HepG2 (cell line): Measurements from ENCODE around the gene ZNF670. TPM values are rescaled to one million over a fixed set of nuclear protein-coding genes. Genes with fewer than 3 reads are reported as not detected.

Source experiments
- HMGXB4 ChIP-seq, 2 experiments: sonication (generic) in 1 of 2; formaldehyde crosslinking in 1 of 2; IDR thresholded peaks; 2 replicates each; pipeline versions ENCODE4 v1.4.0 to v1.6.1; 2018 to 2020; ENCODE audit warnings: missing genetic modification reagents in 2 of 2, borderline replicate concordance in 1 of 2, low read depth in 1 of 2, mild to moderate bottlenecking in 1 of 2, missing biosample characterization in 1 of 2
- MEIS1 ChIP-seq: sonication (generic); formaldehyde crosslinking; IDR thresholded peaks from 2 replicates; pipeline ENCODE4 v1.9.0; 2021; ENCODE audit warnings: mild to moderate bottlenecking, missing genetic modification reagents, moderate library complexity, borderline replicate concordance
- NFE2L1 ChIP-seq: sonication (generic); formaldehyde crosslinking; IDR thresholded peaks from 2 replicates; pipeline ENCODE4 v1.4.0; 2020; ENCODE audit warnings: missing genetic modification reagents, mild to moderate bottlenecking, borderline replicate concordance
- POGZ ChIP-seq: sonication (generic); formaldehyde crosslinking; IDR thresholded peaks from 2 replicates; pipeline ENCODE4 v1.4.0; 2020; ENCODE audit warnings: mild to moderate bottlenecking, missing genetic modification reagents
- POLR2G ChIP-seq: fragments of 200-400 bp; formaldehyde crosslinking; IDR thresholded peaks from 2 replicates; pipeline ENCODE4 v1.6.1; 2018; ENCODE audit warnings: mild to moderate bottlenecking, low read depth, low read length, moderate library complexity
- SALL1 ChIP-seq: sonication (generic); formaldehyde crosslinking; IDR thresholded peaks from 2 replicates; pipeline ENCODE4 v1.8.0; 2022; ENCODE audit warnings: mild to moderate bottlenecking, missing genetic modification reagents
- SMAD9 ChIP-seq: sonication (generic); formaldehyde crosslinking; IDR thresholded peaks from 2 replicates; pipeline ENCODE4 v1.5.1; 2020; ENCODE audit warnings: mild to moderate bottlenecking, missing genetic modification reagents
- SNAPC5 ChIP-seq: sonication (generic); formaldehyde crosslinking; IDR thresholded peaks from 2 replicates; pipeline ENCODE4 v1.8.1; 2023; ENCODE audit warnings: mild to moderate bottlenecking, missing genetic modification reagents, borderline replicate concordance
- ZBTB40 ChIP-seq, 2 experiments: fragments of 450-650 bp in 1 of 2; sonication (generic) in 1 of 2; formaldehyde crosslinking in 1 of 2; IDR thresholded peaks; 2 replicates each; pipeline versions ENCODE4 v1.6.1 to v1.8.0; 2016 to 2022; ENCODE audit warnings: antibody characterized with exemption in 1 of 2, mild to moderate bottlenecking in 1 of 2, missing genetic modification reagents in 1 of 2
- ZNF18 ChIP-seq: sonication (generic); formaldehyde crosslinking; IDR thresholded peaks from 2 replicates; pipeline ENCODE4 v1.8.0; 2022; ENCODE audit warnings: mild to moderate bottlenecking, missing genetic modification reagents; ENCODE audit not compliant: insufficient replicate concordance
- ZNF768 ChIP-seq: sonication (generic); formaldehyde crosslinking; IDR thresholded peaks from 2 replicates; pipeline ENCODE4 v1.4.0; 2020; ENCODE audit warnings: missing genetic modification reagents
- polyA plus RNA-seq, 8 experiments: library from polyadenylated mRNA; depleted of rRNA in 3 of 8; stranded (reverse) in 7 of 8; unstranded in 1 of 8; fragments of >200 nt; fragmentation: Illumina TruSeq in 4 of 8; extraction: Trizol in 4 of 8; gene quantifications; 2 replicates each; pipeline versions ENCODE4 v1.2.1 to v1.2.3, GENCODE V29; 2011 to 2016; ENCODE audit warnings: low read depth in 4 of 8, missing spikeins in 1 of 8, mixed read lengths in 1 of 8; ENCODE audit not compliant: insufficient read depth in 1 of 8
- total RNA-seq, 5 experiments: library from RNA; depleted of rRNA; stranded (reverse); fragments of >200 nt; fragmentation: Illumina TruSeq; extraction: Trizol; gene quantifications; 2 replicates each; pipeline ENCODE4 v1.2.3, GENCODE V29; 2016; ENCODE audit warnings: low read depth in 1 of 5

The ZNF670 gene
- total and polyA plus RNA-seq, 2 of the 13 experiments (the other 11 are each of a cell fraction or from before 2014, with no cell fraction given) = 4.2 to 10.9 TPM

- TF ChIP-seq ZBTB40 (IDR thresholded peaks at IDR 0.05) (no peak), ZBTB40 (CRISPR knock-in tag; IDR thresholded peaks at IDR 0.05) (0 out of 2 replicates have a peak, but pooled peaks have one; percentile 59), HMGXB4 (CRISPR knock-in tag; IDR thresholded peaks at IDR 0.05; ENCODE audit: borderline replicate concordance in 1 of 2, low read depth in 1 of 2) (peak in 1 of 2 experiments; percentile 31; a peak in 2 of 4 replicates), SALL1 (CRISPR knock-in tag) (peak; percentile 53; the same call in 1 of the 2 replicates), SMAD9 (CRISPR knock-in tag) (no peak), ZNF768 (CRISPR knock-in tag) (peak; percentile 37; the same call in 1 of the 2 replicates), POLR2G (peak; percentile 70), MEIS1 (CRISPR knock-in tag) (no peak), NFE2L1 (CRISPR knock-in tag) (no peak), ZNF18 (CRISPR knock-in tag) (no peak), SNAPC5 (CRISPR knock-in tag) (no peak), POGZ (CRISPR knock-in tag) (peak; percentile 55)
Observed at GRCh38 chr1:247078258-247079140, at the start of gene ZNF670 (continued).
